DND-41 (cell line): ENCODE results near the gene C1orf21.

Experiments
- CTCF ChIP-seq: IDR thresholded peaks from 2 replicates; pipeline ENCODE4 v1.5.1; 2012; ENCODE audit warnings: borderline replicate concordance, low read length, moderate library complexity, mild to moderate bottlenecking; ENCODE audit not compliant: poor library complexity, severe bottlenecking; ENCODE audit errors: extremely low read depth
- EZH2 ChIP-seq: IDR thresholded peaks from 3 replicates; pipeline ENCODE4 v1.6.1; 2012; ENCODE audit warnings: borderline replicate concordance, low read depth, mild to moderate bottlenecking, moderate library complexity, low read length, inconsistent platforms; ENCODE audit not compliant: severe bottlenecking

GRCh38 chr1:184621260-184621659 lies 234.4 kb downstream of the C1orf21 start:
- TF ChIP-seq CTCF (no peak), EZH2 (no peak)
